ENCODE results near the gene AMH. TPM values are rescaled to one million over a fixed set of nuclear protein-coding genes. Genes with fewer than 3 reads are reported as not detected.

Gene AMH
- total RNA-seq, 4 donors from 2014 or later: 0.95 to 4.7 (median 1.6) TPM; not detected in 1

DNA sequence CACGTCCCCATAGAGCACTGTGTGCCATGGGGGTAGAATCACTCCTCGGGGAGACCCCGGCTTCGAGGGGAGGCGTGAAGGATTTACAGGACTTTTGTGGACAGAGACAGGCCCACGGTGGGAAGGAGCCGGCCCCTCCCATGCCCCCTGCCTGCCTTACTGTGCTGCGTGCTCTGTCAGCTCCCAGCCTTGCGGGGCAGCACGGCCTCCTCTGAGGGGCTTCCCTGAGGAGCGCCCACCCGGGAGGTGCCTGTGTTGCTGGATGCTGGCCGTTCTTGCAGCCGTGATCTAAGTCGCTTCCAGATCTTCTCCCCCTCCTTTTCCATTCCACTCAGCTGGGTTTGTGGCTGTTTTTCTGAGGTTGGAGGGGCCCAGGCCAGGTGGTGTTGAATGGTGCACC, 42.1 kb upstream of the AMH start:
- no peak for TF ChIP-seq POLR2A (IDR thresholded peaks at IDR 0.05)
- TF ChIP-seq, protein P1, sequence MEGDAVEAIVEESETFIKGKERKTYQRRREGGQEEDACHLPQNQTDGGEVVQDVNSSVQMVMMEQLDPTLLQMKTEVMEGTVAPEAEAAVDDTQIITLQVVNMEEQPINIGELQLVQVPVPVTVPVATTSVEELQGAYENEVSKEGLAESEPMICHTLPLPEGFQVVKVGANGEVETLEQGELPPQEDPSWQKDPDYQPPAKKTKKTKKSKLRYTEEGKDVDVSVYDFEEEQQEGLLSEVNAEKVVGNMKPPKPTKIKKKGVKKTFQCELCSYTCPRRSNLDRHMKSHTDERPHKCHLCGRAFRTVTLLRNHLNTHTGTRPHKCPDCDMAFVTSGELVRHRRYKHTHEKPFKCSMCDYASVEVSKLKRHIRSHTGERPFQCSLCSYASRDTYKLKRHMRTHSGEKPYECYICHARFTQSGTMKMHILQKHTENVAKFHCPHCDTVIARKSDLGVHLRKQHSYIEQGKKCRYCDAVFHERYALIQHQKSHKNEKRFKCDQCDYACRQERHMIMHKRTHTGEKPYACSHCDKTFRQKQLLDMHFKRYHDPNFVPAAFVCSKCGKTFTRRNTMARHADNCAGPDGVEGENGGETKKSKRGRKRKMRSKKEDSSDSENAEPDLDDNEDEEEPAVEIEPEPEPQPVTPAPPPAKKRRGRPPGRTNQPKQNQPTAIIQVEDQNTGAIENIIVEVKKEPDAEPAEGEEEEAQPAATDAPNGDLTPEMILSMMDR (IDR thresholded peaks at IDR 0.05): no peak
- H3K9me3 ChIP-seq: no peaks in the 10 kb centered on the region
- H3K4me3 ChIP-seq: no peak overlapping the region
- no peak overlapping the region for H3K27ac ChIP-seq
- DNase-seq: no peak
- H3K36me3 ChIP-seq: peaks cover 0 to 73% (median 0%) of the 10 kb centered on the region in 3 donors
- peaks cover 0 to 12% (median 0%) of the 10 kb centered on the region in 4 donors for H3K4me1 ChIP-seq
- H3K27me3 ChIP-seq: no peaks in the 10 kb centered on the region

GRCh38 chr19:2207991-2208860, 40.9 kb upstream of the AMH start:
- peaks cover 0 to 65% (median 0%) of the 10 kb centered on the region in 3 donors for H3K36me3 ChIP-seq
- no peaks in the 10 kb centered on the region for H3K27me3 ChIP-seq
- H3K27ac ChIP-seq: no peak overlapping the region
- no peak for TF ChIP-seq POLR2A (IDR thresholded peaks at IDR 0.05)
- TF ChIP-seq, protein P1 (IDR thresholded peaks at IDR 0.05): peak in 3 of 6 experiments; percentile 14 to 27 (median 21)
- H3K9me3 ChIP-seq: no peaks in the 10 kb centered on the region
- peak; percentile 74 to 82 (median 78) for DNase-seq
- H3K4me1 ChIP-seq: peaks cover 0 to 12% (median 0%) of the 10 kb centered on the region in 4 donors
- no peak overlapping the region for H3K4me3 ChIP-seq

GRCh38 chr19:2208975-2209374, 40.1 kb upstream of the AMH start:
- Histone ChIP-seq H3K36me3 (peaks cover 0 to 65% (median 0%) of the 10 kb centered on the region in 3 donors), H3K9me3 (no peaks in the 10 kb centered on the region), H3K4me3 (no peak overlapping the region), H3K27ac (no peak overlapping the region), H3K27me3 (no peaks in the 10 kb centered on the region), H3K4me1 (peaks cover 0 to 18% (median 1%) of the 10 kb centered on the region in 4 donors)
- TF ChIP-seq, protein P1 (IDR thresholded peaks at IDR 0.05): no peak
- no peak for DNase-seq

DNA sequence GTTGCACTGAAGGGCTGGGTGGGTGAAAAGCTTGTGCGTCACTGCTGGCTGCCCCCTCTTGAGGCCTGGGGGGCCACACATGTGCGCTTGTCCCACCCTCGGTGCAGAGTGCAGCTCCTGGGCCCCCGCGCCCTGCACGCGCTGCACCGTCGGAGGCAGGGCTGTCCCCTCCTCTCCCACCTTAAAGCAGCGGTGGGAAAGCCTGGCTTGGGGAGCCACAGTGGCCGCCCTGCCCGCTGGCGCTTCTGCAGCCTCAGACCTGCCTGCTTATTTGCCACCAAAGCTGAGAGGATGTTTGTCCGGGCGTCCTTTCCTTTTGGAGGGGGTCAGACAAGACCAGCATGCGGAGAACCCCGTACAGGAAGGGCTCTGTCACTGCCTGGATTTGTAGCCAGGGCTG, 39.7 kb upstream of the AMH start:
- Histone ChIP-seq H3K4me3 (no peak overlapping the region), H3K36me3 (peaks cover 0 to 65% (median 0%) of the 10 kb centered on the region in 3 donors)
- TF ChIP-seq, protein P1 (IDR thresholded peaks at IDR 0.05): no peak
- TF ChIP-seq POLR2A (IDR thresholded peaks at IDR 0.05): no peak

GRCh38 chr19:2210206-2210605, 38.9 kb upstream of the AMH start:
- H3K27ac ChIP-seq: no peak overlapping the region
- H3K36me3 ChIP-seq: peaks cover 0 to 72% (median 0%) of the 10 kb centered on the region in 3 donors
- no peak for DNase-seq

More for the DNA sequence above, 39.7 kb upstream of the AMH start:
- Histone ChIP-seq H3K27me3 (no peaks in the 10 kb centered on the region), H3K27ac (no peak overlapping the region), H3K9me3 (no peaks in the 10 kb centered on the region), H3K4me1 (peaks cover 0 to 22% (median 1%) of the 10 kb centered on the region in 4 donors)
- no peak for DNase-seq

More at GRCh38 chr19:2210206-2210605, 38.9 kb upstream of the AMH start:
- H3K27me3 ChIP-seq: no peaks in the 10 kb centered on the region
- H3K4me3 ChIP-seq: no peak overlapping the region
- H3K9me3 ChIP-seq: no peaks in the 10 kb centered on the region
- TF ChIP-seq, protein P1 (IDR thresholded peaks at IDR 0.05): no peak
- TF ChIP-seq POLR2A (IDR thresholded peaks at IDR 0.05): no peak
- peaks cover 0 to 25% (median 1%) of the 10 kb centered on the region in 4 donors for H3K4me1 ChIP-seq

Measured in Peyer's patch (tissue), 4 donors.